ENCODE data around the gene PRLHR.

DNA sequence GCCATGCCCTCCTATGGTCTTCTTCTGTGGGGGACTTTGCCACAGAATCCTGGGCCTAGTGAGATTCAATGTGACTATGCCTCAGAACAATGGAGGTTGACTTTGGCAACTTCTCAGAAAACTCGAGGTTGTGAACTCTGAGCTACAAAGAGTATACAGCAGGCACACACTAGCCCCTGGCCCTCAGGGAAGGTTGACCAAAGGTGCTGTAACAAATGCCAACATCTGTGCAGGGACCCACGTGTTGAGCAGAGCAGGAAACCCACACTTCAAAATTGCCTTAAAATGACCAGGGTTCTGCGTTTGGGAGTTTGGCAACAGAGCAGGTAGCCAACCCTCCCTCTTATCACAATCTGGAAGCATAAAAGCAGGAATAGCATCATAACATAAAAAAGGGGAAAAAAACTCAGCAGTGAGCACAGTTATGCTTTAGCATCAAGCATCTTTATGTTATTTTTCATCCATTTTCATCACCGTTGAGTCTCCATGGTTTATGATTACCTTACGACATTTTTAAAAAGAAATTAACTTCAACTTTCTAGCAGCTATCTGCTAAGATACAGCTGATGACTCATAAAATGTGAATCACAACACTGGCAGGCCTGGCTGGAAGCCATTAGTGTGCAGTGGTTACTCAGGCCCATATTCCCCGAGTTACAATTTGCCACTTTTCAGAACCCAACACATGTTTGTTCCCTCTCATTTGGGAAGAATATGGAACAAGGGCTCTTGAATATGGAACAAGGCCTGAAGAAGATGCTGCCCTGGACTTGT, 11.1 kb downstream of the PRLHR start:
- TF ChIP-seq CTCF (IDR thresholded peaks at IDR 0.05; ENCODE audit: borderline replicate concordance, extremely low read depth, low read length, poor library complexity, severe bottlenecking) (no peak), EZH2 (IDR thresholded peaks at IDR 0.05; ENCODE audit: borderline replicate concordance, low read depth, low read length, severe bottlenecking) (no peak)

Measured in DND-41 (cell line).